Ammon's horn (tissue), 1 donor: ENCODE data around the gene AHDC1.
"Not testable (repeated sequence)": the region's sequence is repeated elsewhere in the genome, so short reads cannot be mapped to it uniquely, and the experiment has no call there.

Source experiments
- DNase-seq: peaks from one replicate; pipeline ENCODE4 v3.0.0-alpha.2; 2016; ENCODE audit warnings: low spot score

AHDC1 gene

DNA sequence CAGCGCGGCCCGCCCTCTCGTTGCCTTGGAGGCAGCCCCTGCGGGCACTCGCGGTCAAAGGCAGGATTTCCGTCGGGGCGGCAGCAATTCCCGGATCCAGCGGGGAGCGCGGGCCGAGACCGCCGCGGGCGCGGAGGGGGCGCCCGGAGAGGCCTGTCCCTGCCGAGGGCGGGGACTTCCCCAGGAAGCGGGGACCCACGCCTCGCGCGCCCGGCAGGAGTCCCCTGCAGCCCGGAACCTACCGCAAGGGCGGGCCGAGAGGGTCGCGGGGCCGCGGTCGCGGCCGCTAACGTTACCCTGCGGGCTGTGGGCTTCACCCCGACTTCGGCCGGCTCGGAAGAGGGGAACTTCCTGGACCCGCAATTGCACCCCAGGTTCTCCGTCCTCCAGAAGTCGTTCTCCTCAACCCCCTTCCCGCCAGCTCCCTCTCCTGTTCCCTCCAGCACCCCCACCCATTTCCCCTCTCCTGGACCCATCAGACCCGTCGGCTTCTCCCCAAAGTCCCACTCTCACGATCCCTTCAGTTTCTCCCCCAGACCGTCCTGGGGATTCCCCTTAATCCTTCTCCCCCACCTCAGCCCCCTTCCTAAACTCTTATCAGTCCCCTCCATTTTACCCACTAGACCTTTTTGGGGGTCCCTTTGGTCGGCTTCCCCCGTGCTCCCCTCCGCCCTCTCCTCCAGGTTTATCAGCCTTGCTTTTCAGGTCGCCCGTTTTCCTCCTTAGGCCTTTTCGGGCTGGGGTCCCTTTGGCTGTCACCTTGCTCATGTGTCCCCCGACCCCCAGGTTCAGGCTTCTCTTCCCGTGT lies 30.4 kb upstream of the AHDC1 start:
- DNase-seq: no peak

DNA sequence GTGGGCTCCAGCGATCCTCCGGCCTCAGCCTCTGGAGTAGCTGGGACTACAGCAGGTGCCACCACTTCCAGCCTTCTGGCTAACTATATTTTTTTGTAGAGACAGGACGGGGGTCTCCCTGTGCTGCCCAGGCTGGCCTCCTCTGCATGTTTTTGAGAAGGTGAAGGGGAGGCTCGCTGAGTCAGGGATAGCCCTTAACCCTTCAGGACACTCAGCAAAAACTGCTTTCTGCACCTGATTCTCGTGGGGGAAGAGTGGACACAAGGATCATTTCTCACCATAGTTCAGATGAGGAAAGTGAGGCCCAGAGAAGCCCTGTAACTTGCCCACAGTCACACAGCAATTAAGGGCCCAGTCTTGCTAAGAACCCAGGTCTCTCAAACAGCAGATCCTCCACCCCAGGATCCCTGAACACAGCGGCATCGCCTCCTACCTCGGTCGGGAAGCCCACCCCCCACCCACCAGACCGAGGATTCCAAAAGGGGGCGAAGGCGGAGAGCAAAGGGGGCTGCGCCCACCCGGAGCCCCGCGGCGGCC lies 29.8 kb upstream of the AHDC1 start:
- no peak for DNase-seq

DNA sequence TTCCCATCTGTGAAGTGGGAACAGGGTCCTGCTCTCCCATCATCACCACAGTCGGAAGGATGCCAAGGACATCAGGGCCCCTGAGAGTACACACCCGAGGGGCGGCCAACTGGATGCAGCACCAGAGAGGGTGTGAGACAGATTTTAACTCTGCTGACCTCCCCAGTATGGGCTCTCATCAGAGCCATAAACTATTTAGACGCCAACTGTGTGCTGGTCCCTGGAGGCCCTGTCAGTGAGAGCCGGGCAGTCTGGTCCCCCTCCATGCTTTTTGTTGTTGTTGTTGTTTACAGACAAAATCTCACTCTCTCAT lies 29.3 kb upstream of the AHDC1 start:
- no peak for DNase-seq

DNA sequence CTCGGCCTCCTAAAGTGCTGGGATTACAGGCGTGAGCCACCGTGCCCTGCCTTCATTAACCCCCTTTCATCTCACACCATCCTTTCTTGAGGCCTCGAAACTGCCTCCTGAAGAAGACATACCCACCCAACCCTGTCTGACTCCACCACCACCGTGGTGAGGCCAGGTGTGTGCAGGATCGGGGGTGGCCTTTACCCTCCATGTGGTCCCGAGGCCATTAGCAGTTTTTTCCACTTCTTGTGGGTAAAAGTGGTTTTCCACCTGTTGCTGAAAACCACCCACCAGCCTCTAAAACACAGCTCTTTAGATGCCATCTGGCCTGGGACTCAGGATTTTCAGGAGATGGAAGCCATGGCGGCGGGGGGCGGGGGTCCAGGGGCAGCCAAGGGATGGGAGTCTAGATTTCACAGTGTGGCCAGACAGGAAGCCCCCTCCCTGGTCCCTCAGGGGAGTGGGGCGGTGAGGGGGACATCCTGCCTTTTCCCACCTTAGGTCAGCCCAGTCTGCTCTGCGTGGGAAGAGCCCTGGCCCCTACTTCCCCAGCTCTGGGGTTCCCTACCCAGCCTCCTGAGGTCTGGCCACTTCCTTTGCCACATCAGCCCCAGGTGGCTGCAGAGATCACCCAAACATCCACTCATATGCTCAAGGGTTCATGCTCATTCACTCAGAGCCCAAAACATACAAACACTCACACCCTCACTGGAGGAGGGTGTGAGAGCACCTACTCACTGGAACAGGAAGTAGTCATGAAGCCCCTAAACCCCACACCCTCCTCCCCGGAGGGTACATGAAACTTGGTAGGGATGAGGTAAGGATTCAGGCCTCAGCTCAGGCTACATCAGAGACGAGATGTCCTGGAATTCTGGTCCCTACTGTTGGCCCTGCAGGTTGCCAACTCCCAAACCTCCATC lies 28.7 kb upstream of the AHDC1 start:
- no peak for DNase-seq

DNA sequence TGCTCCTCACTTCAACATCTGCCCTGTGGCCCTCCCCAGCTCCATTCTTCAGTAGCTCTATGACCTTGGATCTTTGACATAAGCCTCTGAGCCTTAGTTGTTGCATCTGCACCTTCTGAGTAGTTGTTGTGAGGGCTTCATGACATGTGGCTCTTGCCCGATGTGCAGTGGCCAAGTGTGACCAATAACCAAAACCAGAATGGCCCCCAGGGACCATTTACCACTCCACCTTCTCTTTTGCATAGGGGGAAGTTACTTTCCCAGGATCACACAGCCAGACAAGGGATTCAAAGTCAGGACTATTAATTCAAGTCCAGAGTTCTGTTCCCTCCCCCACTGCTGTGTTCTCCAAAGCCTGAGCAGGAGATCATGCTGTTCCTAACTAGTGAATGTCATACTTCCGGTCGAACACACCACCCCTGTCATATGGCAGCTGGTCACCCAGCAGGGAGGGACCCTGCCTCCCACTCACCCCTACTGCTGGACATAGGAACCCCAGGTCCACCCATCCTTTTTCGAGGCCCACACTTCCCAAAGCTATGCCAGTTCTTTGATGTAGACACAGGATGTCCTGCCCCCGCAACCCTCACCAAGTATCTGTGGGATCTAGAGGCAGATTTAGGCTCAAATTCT lies 27.0 kb upstream of the AHDC1 start:
- DNase-seq: no peak

DNA sequence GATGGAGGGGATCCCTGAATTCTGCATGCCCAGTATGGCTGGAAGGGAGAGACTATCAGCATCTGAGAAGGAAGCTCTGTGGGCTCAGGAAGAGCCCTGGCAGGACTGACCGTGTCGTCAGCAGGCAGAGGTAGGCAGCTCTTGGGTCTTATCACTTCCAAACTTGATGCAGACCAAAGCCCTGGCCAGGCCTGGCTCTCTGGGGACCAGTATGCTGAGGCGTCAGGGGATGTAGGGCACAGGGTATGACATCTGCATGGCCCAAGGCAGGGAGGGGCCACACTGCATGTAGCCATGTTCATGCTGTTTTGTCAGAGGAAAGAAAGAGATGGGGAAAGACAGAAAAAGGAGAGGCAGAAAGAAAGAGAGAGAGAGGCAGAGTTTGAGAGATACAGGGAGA lies 24.8 kb upstream of the AHDC1 start:
- no peak for DNase-seq

DNA sequence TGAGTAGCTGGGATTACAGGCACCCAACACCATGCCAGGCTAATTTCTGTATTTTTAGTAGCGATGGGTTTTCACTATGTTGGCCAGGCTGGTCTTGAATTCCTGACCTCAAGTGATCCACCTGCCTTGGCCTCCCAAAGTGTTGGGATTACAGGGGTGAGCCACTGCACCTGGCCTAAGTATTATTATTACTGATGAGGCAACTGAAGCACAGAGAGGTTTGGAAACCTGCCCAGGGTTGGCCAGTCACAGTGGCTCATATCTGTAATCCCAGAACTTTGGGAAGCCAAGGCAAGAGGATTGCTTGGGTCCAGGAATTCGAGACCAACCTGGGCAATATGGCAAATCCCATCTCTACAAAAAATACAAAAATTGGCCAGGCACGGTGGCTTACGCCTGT lies 23.8 kb upstream of the AHDC1 start:
- not testable (repeated sequence) for DNase-seq

DNA sequence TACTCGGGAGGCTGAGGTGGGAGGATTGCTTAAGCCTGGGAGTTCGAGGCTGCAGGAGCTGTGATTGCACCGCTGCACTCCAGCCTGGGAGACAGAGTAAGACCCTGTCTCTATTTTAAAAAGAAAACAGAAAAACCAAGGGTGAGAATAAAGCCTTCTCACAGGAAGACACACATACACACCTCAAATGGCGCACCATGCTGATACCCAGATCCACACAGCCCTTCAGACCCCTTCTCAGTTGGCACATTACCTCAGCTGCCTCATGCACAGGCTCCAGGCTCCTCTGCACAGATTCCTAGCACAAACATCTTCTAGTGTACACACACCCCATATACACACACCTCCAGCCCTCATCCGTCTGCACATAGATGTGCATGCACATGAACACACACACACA lies 23.1 kb upstream of the AHDC1 start:
- no peak for DNase-seq

DNA sequence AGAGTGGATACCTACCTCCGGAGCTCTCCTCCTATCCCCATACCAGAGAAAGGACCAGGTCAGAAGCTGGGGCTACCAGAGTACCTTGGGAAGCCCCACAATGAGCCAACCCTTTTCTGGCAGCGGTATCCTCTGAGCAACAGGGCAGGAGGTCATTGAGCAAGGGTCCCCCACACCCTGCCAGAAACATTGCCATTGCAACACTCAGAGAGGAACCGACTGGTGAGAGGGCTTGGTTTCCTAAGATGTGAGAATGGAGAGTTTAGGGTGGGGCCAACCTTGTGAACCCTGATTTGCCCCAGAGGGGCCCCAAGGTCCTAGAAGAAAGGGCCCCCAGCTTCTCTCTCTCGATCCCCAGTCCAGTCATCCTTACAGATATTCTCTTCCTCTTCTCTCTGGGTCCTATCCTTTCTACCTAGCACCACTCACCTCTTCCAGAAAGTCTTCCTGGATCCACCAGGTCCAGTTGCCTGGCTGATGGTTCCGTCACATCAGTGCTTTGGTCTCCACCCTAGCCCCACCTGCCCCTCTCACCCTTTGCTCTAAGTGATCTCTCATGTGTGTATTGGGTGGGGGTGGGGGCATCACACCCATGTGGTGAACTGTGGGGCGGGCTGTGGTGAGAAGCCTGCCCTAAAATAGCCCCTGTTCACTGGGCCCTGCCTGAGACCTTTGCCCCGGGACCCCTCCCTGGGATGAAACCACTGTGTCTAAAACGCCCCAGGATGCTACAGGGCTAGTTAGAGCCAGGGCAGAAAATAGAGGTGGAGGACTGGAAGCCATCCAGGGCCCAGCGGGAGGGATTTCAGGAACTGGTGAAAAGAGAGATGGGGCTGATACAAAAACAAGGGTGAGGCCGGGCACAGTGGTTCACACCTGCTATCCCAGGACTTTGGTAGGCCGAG lies 22.3 kb upstream of the AHDC1 start:
- no peak for DNase-seq

DNA sequence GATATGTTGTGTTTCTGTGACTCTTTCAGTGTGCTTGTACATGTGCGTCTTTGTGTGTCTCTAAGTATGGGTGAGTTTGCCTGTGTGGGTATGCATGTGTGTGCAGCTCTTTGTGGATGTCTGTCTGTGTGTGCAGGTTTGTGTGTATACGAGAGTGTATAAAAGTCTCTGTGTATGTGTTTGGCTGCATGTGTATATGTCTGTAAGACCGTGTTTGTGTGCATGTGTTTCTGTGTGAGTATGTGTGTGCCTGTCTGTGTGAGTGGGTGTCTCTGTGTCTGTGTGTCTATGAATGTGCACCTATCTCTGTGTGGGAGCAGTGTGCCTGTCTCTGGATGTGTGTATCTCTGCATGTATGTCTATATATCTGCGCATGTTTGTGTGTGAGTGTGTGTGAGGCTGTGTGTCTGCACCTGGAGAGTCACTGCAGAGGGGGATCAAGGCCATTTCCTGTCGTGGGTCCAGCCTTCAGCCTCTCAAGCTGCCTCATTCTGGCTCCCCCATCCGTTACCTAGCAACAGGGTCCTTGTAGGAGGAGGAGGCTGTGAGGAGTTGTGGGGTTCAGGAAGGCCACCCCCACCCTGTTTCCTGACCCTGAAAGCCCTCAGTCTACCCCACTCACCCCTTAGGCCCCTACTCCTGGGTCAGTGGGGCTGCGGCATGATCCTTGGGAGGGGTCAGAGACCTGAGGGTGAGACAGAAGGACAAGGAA lies 20.7 kb upstream of the AHDC1 start:
- no peak for DNase-seq

DNA sequence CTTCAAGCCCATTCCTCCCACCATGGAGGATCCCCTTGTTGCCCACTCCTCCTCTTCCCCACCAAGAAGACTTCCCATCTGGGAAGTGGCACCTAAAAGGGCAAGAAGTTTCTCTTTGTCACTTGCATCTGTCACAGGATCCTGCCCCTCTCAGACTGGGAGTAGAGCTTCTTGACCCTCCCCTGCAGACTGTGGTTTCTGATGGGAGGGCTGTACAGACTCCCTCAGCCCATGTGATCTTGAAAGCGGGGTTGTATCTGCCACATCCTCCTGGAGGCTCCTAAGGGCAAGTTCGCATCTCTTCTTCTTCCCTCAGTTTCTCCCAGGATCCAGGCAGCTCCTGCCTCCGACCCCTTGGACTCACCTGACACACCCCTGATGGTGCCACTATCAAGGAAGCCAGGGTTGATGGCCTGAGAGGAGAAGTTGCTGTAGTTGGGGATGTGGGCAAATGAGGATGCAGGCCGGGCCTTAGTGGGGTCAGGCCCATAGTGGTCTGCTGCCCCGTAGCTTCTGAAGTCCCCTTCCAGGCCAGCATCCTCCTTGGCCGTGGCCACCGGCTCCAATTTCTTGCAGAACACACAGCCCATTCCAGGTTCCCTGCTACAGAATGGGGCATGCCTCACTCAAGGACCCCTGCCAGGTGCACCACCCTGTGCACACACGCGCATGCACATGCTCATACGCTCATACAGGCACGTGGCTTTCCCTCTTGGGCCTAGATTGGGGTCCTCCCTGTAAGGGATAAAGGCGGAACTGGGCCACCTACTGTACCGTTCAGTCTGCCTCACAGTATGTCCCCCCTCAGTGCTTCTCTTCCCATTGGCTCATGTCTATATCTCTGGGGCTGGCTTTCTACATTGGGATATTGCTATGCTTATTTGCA lies 19.6 kb upstream of the AHDC1 start:
- no peak for DNase-seq

DNA sequence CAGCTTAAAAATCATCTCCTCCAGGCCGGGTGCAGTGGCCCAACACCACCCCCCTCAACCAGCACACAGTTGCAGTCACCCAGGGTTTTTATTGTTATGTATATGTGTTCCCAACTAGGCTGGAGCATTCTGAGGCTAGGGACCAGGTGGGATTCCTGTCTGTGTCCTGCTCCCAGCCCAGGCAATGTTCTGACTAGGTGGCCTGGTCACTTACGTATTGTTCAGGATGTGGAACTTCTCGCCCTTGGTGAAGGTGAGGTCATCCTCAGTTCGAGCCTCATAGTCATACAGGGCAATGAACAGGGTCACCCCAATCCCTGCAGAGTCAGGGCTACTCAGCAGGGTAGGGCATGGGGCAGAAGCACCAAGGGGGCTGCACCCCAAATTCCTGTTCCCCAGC lies 18.9 kb upstream of the AHDC1 start:
- no peak for DNase-seq

DNA sequence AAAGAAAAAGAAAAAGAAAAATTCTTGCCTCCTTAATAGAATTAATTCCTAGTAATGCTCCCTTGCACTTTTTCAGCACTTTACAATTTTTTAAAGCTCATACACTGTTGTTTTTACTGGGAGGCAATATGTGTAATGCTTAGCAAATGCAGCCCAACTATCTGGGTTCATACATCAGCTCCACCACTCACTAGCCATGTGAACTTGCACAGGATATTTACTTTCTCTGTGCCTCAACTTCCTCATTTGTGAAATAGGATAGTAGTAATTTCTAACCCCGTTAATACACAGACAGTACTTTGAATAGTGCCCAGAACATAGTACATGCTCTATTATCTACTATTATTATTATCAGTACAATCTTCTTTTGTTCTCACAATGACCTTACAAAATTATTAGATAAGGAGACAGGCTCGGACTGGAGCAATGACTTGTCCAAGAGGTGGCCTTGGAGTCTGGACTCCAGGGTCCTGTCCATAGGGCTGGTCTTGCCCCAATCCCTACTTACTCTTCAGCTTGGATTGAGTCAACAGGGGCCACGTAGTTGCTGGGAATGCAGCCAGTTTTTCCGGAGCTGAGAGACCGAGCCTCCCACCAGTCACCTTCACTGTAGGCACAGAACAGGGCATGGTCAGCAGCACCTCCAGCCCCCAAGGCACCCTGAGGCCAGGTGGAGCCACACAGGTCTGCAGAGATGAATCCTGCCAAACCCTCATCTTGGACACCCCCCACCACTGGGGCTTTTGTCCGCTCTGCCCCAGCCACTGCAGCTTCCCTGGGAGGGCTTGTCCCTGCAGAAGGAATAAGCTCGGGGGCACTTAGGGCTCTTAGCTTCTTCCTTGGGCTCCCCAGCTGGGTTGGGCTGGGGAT lies 17.3 kb upstream of the AHDC1 start:
- no peak for DNase-seq

DNA sequence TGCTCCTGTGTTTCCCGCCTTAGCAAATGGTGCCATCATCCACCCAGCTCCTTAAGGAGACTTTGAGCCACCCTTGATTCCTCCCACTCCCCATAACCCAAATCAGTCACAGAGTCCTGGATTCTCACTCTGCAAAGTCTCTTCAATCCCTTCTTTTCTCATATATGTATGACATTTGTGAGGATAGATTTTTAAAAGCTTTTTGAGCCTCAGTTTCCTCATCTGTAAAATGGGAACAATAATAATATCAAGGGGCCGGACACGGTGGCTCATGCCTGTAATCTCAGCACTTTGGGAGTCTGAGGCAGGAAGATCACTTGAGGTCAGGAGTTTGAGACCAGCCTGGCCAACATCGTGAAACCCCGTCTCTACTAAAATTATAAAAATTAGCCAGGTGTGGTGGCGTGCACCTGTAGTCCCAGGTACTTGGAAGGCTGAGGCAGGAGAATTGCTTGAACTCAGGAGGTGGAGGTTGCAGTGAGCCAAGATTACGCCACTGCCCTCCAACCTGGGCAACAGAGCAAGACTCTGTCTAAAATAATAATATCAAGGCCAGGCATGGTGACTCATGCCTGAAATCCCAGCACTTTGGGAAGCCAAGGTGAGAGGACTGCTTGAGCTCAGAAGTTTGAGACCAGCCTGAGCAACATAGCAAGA lies 16.0 kb upstream of the AHDC1 start:
- not testable (repeated sequence) for DNase-seq

DNA sequence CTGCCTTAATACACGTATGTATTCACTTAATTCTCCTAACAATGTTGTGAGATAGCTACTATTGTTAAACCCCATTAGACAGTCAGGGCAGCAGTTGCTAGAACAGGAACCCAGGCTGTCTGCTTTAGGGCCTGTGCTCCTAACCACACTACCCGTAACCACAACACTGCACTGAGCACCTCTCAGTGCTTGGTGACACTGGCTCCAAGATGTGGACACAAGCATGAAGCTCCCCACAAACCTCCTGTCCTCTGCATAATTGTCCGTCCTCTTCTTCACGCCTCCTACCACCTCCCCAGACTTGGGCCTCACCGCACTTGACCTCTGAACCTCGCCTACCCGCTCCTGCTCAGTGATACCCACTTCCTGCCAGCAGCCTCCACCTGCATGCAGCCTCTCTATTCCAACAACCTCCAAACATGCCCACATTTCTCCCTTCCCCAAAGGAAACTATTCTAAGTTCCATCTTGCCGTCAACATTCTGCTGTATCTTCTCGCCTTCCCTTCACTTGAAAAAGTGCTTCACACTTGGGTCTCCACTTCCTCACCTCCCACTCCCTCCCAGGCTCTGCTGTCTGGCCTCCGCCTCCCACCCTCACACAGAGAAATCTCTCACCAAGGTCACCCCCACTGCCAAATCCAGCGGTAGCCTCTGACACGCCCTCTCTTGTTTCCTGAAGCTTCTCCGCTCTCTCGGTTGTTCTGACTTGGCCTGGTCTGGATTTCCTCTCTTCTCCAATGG lies 14.6 kb upstream of the AHDC1 start:
- DNase-seq: no peak

DNA sequence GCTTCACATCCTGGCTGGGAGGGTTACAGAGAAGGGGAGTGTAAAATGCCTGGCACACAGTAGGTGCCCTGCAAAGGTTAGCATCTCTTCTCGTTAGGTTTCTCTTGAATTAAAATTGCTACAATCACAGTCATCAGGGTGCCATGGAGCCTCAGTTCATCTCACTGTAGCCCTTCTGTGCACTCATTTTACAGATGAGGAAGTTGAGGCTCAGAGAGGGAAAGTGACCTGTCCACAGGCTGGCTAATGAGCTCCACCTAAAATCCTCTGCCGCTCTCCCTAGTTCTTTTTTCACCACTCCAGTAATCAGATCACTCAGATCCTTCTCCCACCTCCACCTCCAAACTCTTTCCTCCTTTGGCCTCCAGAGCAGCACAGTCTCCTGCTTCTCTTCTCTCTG lies 13.5 kb upstream of the AHDC1 start:
- DNase-seq: no peak

DNA sequence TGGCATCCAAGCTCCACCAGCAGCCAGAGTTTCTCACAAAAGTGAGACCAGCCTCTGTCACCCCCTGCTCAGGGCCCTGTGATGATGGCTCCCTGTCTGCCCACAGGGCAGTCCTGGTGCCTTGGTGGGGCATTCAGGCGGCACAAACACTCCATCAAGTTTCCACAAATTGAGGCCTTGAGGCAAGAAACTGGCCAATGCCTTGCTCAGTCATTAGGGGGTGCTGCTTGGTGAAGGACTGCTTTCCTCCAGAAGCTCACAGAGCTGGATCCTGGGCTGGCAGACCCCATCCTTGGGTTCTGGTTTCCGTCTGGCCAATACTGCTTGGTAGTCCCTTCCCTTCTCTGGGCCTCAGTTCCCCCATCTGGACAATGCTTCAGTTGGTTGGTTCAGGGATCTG lies 12.5 kb upstream of the AHDC1 start:
- DNase-seq: no peak
